H1 (cell line): ENCODE results near the gene RAB1A. TPM values are rescaled to one million over a fixed set of nuclear protein-coding genes. Genes with fewer than 3 reads are reported as not detected.

Experiments used
- CTCF ChIA-PET: fragments of 300-600 bp; sonication (Branson Sonifier 250); formaldehyde crosslinking; loops from one replicate; lab custom pipeline; 2021; ENCODE audit not compliant: partially characterized antibody; lab: Charles Lee
- POLR2A ChIA-PET: fragments of 300-600 bp; sonication (Branson Sonifier 250); formaldehyde crosslinking; loops from one replicate; lab custom pipeline; 2021; ENCODE audit warnings: inconsistent platforms; ENCODE audit not compliant: partially characterized antibody; lab: Charles Lee
- DNase-seq, 2 experiments: peaks; one replicate each; pipeline versions ENCODE4 v3.0.0 to v3.0.0-alpha.2; 2010 to 2022; ENCODE audit warnings: low spot score in 2 of 2, low read depth in 1 of 2, mixed read lengths in 1 of 2
- FAIRE-seq: peaks from 2 replicates; lab custom pipeline; 2011; peaks lifted over from hg19 to GRCh38; lab: Jason Lieb, UNC
- H2AFZ ChIP-seq: 2 replicates; pipeline ENCODE4 v1.8.1; 2012; ENCODE audit warnings: low read length, inconsistent platforms
- H2AK5ac ChIP-seq: 2 replicates; pipeline ENCODE4 v1.6.1; 2013; ENCODE audit warnings: low read depth, low read length
- H2BK120ac ChIP-seq: replicated peaks from 2 replicates; pipeline ENCODE3; 2013; ENCODE audit warnings: low read depth, low read length, inconsistent platforms
- H2BK12ac ChIP-seq: 2 replicates; pipeline ENCODE4 v1.6.1; 2013; ENCODE audit warnings: low read depth, low read length
- H2BK15ac ChIP-seq: 2 replicates; pipeline ENCODE4 v1.6.1; 2013; ENCODE audit warnings: low read length
- H2BK20ac ChIP-seq: 2 replicates; pipeline ENCODE4 v1.6.1; 2013; ENCODE audit warnings: low read length
- H2BK5ac ChIP-seq: 2 replicates; pipeline ENCODE4 v1.6.1; 2013; ENCODE audit warnings: low read depth, low read length
- H3K14ac ChIP-seq: 2 replicates; pipeline ENCODE4 v1.6.1; 2013; ENCODE audit warnings: inconsistent platforms; ENCODE audit not compliant: insufficient read length
- H3K18ac ChIP-seq: 2 replicates; pipeline ENCODE4 v1.6.1; 2013; ENCODE audit warnings: low read length; ENCODE audit errors: extremely low read depth
- H3K23ac ChIP-seq: 2 replicates; pipeline ENCODE4 v1.6.1; 2013; ENCODE audit warnings: inconsistent platforms; ENCODE audit not compliant: insufficient read length
- H3K23me2 ChIP-seq: 2 replicates; pipeline ENCODE4 v1.6.1; 2013; ENCODE audit warnings: low read depth, low read length
- H3K27ac ChIP-seq: 2 replicates; pipeline ENCODE4 v1.6.1; 2011; ENCODE audit warnings: low read depth, low read length, inconsistent platforms
- H3K27me3 ChIP-seq, 4 experiments: replicated peaks in 1 of 4; 1 replicate in 1 of 4; 2 replicates in 3 of 4; pipeline versions ENCODE4 v1.6.1 to v1.8.1; 2011 to 2013; ENCODE audit warnings: low read length in 3 of 4, mild to moderate bottlenecking in 3 of 4, inconsistent platforms in 2 of 4, mixed read lengths in 2 of 4, moderate library complexity in 1 of 4; ENCODE audit not compliant: control insufficient read depth in 3 of 4, insufficient read depth in 3 of 4; ENCODE audit errors: extremely low read depth in 1 of 4
- H3K36me3 ChIP-seq, 4 experiments: 2 replicates each; pipeline versions ENCODE4 v1.6.1 to v1.8.1; 2011 to 2013; ENCODE audit warnings: mild to moderate bottlenecking in 4 of 4, low read length in 3 of 4, moderate library complexity in 2 of 4, control low read depth in 1 of 4, inconsistent platforms in 1 of 4; ENCODE audit not compliant: insufficient read depth in 4 of 4, control insufficient read depth in 2 of 4
- H3K4ac ChIP-seq: replicated peaks from 2 replicates; pipeline ENCODE3; 2013; ENCODE audit warnings: low read length, low read depth, mixed read lengths, inconsistent platforms; ENCODE audit not compliant: insufficient read length
- H3K4me1 ChIP-seq, 4 experiments: replicated peaks in 1 of 4; 1 replicate in 1 of 4; 2 replicates in 3 of 4; pipeline versions ENCODE4 v1.6.1 to v1.8.1; 2011 to 2013; ENCODE audit warnings: low read length in 3 of 4, inconsistent platforms in 2 of 4, mixed read lengths in 1 of 4; ENCODE audit not compliant: insufficient read depth in 4 of 4, control insufficient read depth in 3 of 4
- H3K4me2 ChIP-seq, 2 experiments: 2 replicates each; pipeline versions ENCODE4 v1.6.1 to v1.8.1; 2011 to 2013; ENCODE audit warnings: low read depth in 2 of 2, low read length in 2 of 2, control low read depth in 1 of 2, inconsistent platforms in 1 of 2, mild to moderate bottlenecking in 1 of 2; ENCODE audit not compliant: insufficient read depth in 1 of 2
- H3K4me3 ChIP-seq, 4 experiments: fragments of 200-600, 300-600 bp in 1 of 4; sonication (generic), shearing (Covaris generic), sonication (Bioruptor Twin) in 1 of 4; 2 replicates each; pipeline versions ENCODE4 v1.5.1 to v1.8.1; 2011 to 2016; ENCODE audit warnings: low read length in 4 of 4, low read depth in 3 of 4, control low read depth in 2 of 4, inconsistent platforms in 2 of 4, mild to moderate bottlenecking in 2 of 4, mixed read lengths in 1 of 4, moderate library complexity in 1 of 4; ENCODE audit not compliant: insufficient read depth in 2 of 4; ENCODE audit errors: extremely low read depth in 1 of 4
- H3K56ac ChIP-seq: replicated peaks from 2 replicates; pipeline ENCODE3; 2013; ENCODE audit warnings: low read depth, mild to moderate bottlenecking, mixed read lengths, low read length, inconsistent platforms; ENCODE audit not compliant: insufficient read length
- H3K79me1 ChIP-seq: 2 replicates; pipeline ENCODE4 v1.6.1; 2013; ENCODE audit warnings: low read depth, low read length, control low read depth
- H3K79me2 ChIP-seq, 2 experiments: 2 replicates each; pipeline versions ENCODE4 v1.6.1 to v1.8.1; 2012 to 2013; ENCODE audit warnings: low read length in 2 of 2, mild to moderate bottlenecking in 2 of 2, inconsistent platforms in 1 of 2; ENCODE audit not compliant: insufficient read depth in 2 of 2, control insufficient read depth in 1 of 2
- H3K9ac ChIP-seq, 4 experiments: replicated peaks in 1 of 4; 1 replicate in 1 of 4; 2 replicates in 3 of 4; pipeline versions ENCODE4 v1.6.1 to v1.8.1; 2011 to 2013; ENCODE audit warnings: low read depth in 3 of 4, low read length in 3 of 4, control low read depth in 2 of 4, mild to moderate bottlenecking in 2 of 4, moderate library complexity in 2 of 4, inconsistent platforms in 1 of 4; ENCODE audit errors: extremely low read depth in 1 of 4
- H3K9me3 ChIP-seq, 2 experiments: 2 replicates each; pipeline versions ENCODE4 v1.6.1 to v1.8.1; 2012 to 2013; ENCODE audit warnings: mild to moderate bottlenecking in 2 of 2, moderate library complexity in 2 of 2, control low read depth in 1 of 2, inconsistent platforms in 1 of 2, low read depth in 1 of 2, low read length in 1 of 2, mixed read lengths in 1 of 2; ENCODE audit not compliant: insufficient read depth in 2 of 2
- H4K20me1 ChIP-seq, 2 experiments: replicated peaks in 1 of 2; 2 replicates each; pipeline versions ENCODE3 to v1.8.1; 2011 to 2013; ENCODE audit warnings: inconsistent platforms in 2 of 2, low read length in 2 of 2, mild to moderate bottlenecking in 1 of 2; ENCODE audit not compliant: insufficient read depth in 2 of 2, control insufficient read depth in 1 of 2
- H4K5ac ChIP-seq: 2 replicates; pipeline ENCODE4 v1.6.1; 2013; ENCODE audit warnings: low read length, low read depth, mixed read lengths, inconsistent platforms; ENCODE audit not compliant: insufficient read length
- H4K8ac ChIP-seq: 2 replicates; pipeline ENCODE4 v1.8.0; 2013; ENCODE audit warnings: mild to moderate bottlenecking, moderate library complexity, low read length, inconsistent platforms; ENCODE audit not compliant: insufficient read depth; ENCODE audit errors: extremely low read depth
- H4K91ac ChIP-seq: replicated peaks from 2 replicates; pipeline ENCODE3; 2013; ENCODE audit warnings: low read length, mixed read lengths, inconsistent platforms; ENCODE audit not compliant: insufficient read length
- ATF2 ChIP-seq: IDR thresholded peaks from 2 replicates; pipeline ENCODE4 v1.6.1; 2012; ENCODE audit warnings: low read length, inconsistent platforms
- KDM1A ChIP-seq: fragments of 200-600, 300-600 bp; sonication (generic); IDR thresholded peaks from 2 replicates; pipeline ENCODE4 v1.7.1; 2016; ENCODE audit warnings: mild to moderate bottlenecking, low read length, borderline replicate concordance
- SP1 ChIP-seq: IDR thresholded peaks from 2 replicates; pipeline ENCODE4 v1.6.1; 2011; ENCODE audit warnings: low read depth, low read length
- WGBS, 2 experiments: shearing (Covaris generic) in 1 of 2; methylation state at CpG; one replicate each; pipeline versions ENCODE4 v1.1.6 to v1.1.7; 2013 to 2015; ENCODE audit warnings: low lambda C conversion rate in 2 of 2, mixed read lengths in 2 of 2, inconsistent platforms in 1 of 2, low coverage in 1 of 2, missing lambda C conversion rate in 1 of 2; ENCODE audit not compliant: insufficient replicate concordance in 2 of 2, insufficient coverage in 1 of 2, insufficient read length in 1 of 2; ENCODE audit errors: extremely low coverage in 1 of 2, missing lambda C conversion rate in 1 of 2; 5-methylcytosine and 5-hydroxymethylcytosine counted together
- polyA plus RNA-seq, 7 experiments: library from polyadenylated mRNA; depleted of rRNA in 3 of 7; stranded (reverse) in 5 of 7; unstranded in 2 of 7; fragments of >200 nt in 5 of 7; fragments of 200-250 nt in 2 of 7; gene quantifications; 1 replicate in 5 of 7; 2 replicates in 1 of 7; 4 replicates in 1 of 7; pipeline versions ENCODE4 v1.2.1 to v1.2.3, GENCODE V29; 2011 to 2013; ENCODE audit warnings: missing spikeins in 2 of 7, mixed read lengths in 2 of 7
- total RNA-seq: library from RNA; stranded (reverse); fragmentation: NEBNext Ultra II Directional; extraction: Animal tissue kit (Norgen Biotek cat#: 25700); gene quantifications from 2 replicates; pipeline ENCODE4 v1.2.1, GENCODE V29; 2021

RAB1A gene
- total and polyA plus RNA-seq, 2 of the 8 experiments (the other 6 are each of a cell fraction or from before 2014, with no cell fraction given), result 77.9 to 120 TPM

- no peaks in the 10 kb centered on the region for H3K9me3 ChIP-seq
- no peaks in the 10 kb centered on the region for H3K27me3 ChIP-seq
- FAIRE-seq, result no peak
- H3K56ac ChIP-seq, result no peak overlapping the region
- H4K20me1 ChIP-seq, result no peaks in the 10 kb centered on the region
- no peak overlapping the region for H2BK5ac ChIP-seq
- no peak overlapping the region for H3K4me3 ChIP-seq
- POLR2A ChIA-PET, result no interaction called here
- H3K79me2 ChIP-seq, result no peaks in the 10 kb centered on the region
- H2BK12ac ChIP-seq, result no peak overlapping the region
- no peaks in the 10 kb centered on the region for H3K36me3 ChIP-seq
- no peak for DNase-seq
- H4K8ac ChIP-seq, result no peak overlapping the region
- CTCF ChIA-PET, result interaction anchor here (0.7 kb wide), 1 partner anchor 32 kb away, joined by 3 read pairs; the partner anchor contains the start of gene RAB1A
- no peak overlapping the region for H4K5ac ChIP-seq
- no peaks in the 10 kb centered on the region for H3K79me1 ChIP-seq
- H3K4me2 ChIP-seq, result no peak overlapping the region
- H2BK20ac ChIP-seq, result no peak overlapping the region
- no peak overlapping the region for H3K9ac ChIP-seq
- no peak overlapping the region for H2AK5ac ChIP-seq
- H3K27ac ChIP-seq, result no peak overlapping the region
- 82% methylated on average over 9 of the region's 9 CpGs; no CpG with 5 or more reads in 1 of the 2 experiments for WGBS, 2 experiments
- H2BK15ac ChIP-seq, result no peak overlapping the region
- no peak overlapping the region for H3K4ac ChIP-seq
- H3K4me1 ChIP-seq, result no peaks in the 10 kb centered on the region
- H3K14ac ChIP-seq, result no peak overlapping the region
- H3K23ac ChIP-seq, result no peak overlapping the region
- H3K23me2 ChIP-seq, result no peaks in the 10 kb centered on the region
- H2AFZ ChIP-seq, result no peak overlapping the region
- TF ChIP-seq SP1 (no peak), KDM1A (no peak), ATF2 (no peak)
- H3K18ac ChIP-seq, result no peak overlapping the region
- no peak overlapping the region for H4K91ac ChIP-seq
- H2BK120ac ChIP-seq, result no peak overlapping the region
These were observed 31.7 kb upstream of the RAB1A start for GRCh38 chr2:65161551-65162100.
